GM12875 (cell line): ENCODE measurements around the gene SLC15A3.

ENCODE experiments used
- H3K4me3 ChIP-seq: one replicate; pipeline ENCODE4 v1.5.1; 2011; ENCODE audit warnings: low read depth, low read length, control low read depth
- CTCF ChIP-seq: IDR thresholded peaks from 2 replicates; pipeline ENCODE4 v1.5.1; 2011; ENCODE audit warnings: low read depth, mild to moderate bottlenecking, control low read depth, inconsistent platforms, low read length, moderate library complexity, borderline replicate concordance; ENCODE audit not compliant: insufficient read depth

SLC15A3 gene

DNA sequence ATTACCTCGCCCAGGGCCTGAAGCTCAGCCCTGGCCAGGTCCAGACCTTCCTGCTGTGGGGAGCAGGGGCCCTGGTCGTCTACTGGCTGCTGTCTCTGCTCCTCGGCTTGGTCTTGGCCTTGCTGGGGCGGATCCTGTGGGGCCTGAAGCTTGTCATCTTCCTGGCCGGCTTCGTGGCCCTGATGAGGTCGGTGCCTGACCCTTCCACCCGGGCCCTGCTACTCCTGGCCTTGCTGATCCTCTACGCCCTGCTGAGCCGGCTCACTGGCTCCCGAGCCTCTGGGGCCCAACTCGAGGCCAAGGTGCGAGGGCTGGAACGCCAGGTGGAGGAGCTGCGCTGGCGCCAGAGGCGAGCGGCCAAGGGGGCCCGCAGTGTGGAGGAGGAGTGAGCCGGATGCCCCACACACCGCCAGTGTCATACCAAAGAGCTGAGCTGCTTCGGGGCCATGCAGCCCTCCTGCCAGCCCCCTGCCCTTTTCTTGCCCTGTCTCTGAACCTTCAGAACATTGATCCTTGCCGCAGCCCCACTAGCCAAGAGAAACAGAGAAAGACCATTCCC lies 30.1 kb downstream of the SLC15A3 start:
- no peak for TF ChIP-seq CTCF
- H3K4me3 ChIP-seq, result no peak overlapping the region

DNA sequence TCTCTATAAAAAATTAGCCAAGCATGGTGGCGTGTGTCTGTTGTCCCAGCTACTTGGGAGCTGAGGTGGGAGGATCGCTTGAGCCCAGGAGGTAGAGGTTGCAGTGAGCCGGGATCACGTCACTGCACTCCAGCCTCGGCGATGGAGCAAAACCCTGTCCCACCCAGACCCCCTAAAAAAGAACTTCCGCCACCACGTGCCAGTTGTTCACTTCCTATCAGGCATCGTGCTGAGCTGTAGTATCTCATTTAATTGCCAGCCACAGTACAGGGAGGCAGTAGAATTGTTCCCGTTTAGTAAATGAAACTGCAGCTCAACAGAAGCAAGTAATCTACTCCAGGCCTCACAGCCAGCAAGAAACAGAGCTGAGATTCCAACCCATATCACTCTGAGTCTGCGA lies 30.7 kb downstream of the SLC15A3 start:
- TF ChIP-seq CTCF, result no peak

DNA sequence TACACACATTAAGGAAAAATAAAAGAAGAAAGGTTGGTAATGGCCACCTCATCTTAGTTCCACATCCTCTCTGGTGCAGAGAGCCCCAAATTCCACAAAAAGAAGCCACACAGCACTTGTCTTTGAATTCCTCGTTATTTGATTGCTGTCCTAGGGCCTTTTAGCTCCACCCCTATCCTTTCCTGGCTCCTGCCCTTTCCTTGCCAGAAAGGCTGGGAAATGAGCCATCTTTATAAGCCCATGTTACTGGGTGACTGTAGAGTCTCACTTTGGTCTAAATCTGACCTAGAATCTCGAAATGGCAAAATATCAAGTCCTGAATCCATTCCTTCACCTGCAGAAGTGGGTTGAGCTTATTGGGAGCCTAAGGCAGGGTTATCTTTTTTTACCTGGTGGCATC lies 32.0 kb downstream of the SLC15A3 start:
- no peak overlapping the region for H3K4me3 ChIP-seq
- TF ChIP-seq CTCF, result no peak

More for the DNA sequence above, 30.7 kb downstream of the SLC15A3 start:
- H3K4me3 ChIP-seq, result no peak overlapping the region

DNA sequence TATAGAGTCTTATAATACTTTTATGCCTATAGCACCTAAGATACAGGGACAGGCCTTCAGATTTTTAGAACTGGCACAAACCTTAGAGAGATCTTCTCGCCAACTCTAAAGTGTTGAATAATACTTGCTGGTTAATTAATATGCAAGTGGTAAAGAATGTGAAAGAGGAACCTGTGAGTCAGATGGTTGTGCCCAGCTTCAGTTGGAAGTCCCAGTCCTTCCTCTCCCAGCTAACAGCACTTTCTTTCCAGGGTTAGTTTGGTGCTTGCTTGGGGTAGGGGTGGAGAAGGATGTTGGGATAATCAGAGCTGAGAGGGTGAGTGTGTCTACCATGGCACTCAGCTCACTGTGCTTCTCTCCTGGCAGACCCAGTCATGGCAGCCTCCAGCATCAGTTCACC lies 32.7 kb downstream of the SLC15A3 start:
- H3K4me3 ChIP-seq, result no peak overlapping the region
- TF ChIP-seq CTCF, result no peak

- no peak for TF ChIP-seq CTCF
- H3K4me3 ChIP-seq, result no peak overlapping the region
Observed at GRCh38 chr11:60918939-60919265, 33.1 kb downstream of the SLC15A3 start.

DNA sequence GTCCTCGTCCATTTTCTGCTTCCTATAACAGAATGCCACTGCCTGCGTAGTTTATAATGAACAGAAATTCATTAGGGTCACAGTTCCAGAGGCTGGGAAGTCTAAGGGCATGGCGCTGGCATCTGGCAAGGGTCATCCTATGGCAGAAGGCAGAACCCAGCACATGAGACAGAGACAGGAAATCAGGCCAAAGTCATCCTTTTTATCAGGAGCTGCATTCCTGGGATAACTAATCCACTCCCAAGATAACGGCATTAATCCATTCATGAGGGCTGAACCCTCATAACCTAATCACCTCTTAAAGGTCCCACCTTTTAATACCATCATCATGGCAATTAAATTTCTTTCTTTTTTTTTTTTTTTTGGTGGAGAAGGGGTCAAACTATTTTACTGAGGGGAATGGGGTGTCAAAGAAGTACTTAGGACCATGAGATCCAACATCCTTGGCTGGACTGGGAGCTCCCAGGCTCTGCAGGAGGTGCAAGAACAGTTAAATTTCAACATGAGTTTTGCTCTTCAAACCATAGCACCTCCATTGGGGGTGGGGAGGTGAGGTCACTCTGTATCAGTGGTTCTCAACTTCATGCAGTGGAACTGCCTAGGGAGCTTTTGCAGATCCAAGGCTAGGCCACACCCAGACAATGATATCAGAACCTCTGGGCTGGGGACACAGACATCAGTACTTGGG lies 33.6 kb downstream of the SLC15A3 start:
- H3K4me3 ChIP-seq, result no peak overlapping the region
- no peak for TF ChIP-seq CTCF

- TF ChIP-seq CTCF, result no peak
- no peak overlapping the region for H3K4me3 ChIP-seq
Observed at GRCh38 chr11:60917267-60917666, 34.7 kb downstream of the SLC15A3 start.
